Keratinocyte (primary cell): ENCODE results near the gene LRR1. TPM values are rescaled to one million over a fixed set of nuclear protein-coding genes. Genes with fewer than 3 reads are reported as not detected.
"Not testable (repeated sequence)": the region's sequence is repeated elsewhere in the genome, so short reads cannot be mapped to it uniquely, and the experiment has no call there.

ENCODE experiments used
- DNase-seq: peaks from one replicate; pipeline ENCODE4 v3.0.0-alpha.2; 2011; ENCODE audit warnings: low read depth, missing footprints, low spot score
- FAIRE-seq: peaks from 2 replicates; lab custom pipeline; 2011; peaks lifted over from hg19 to GRCh38; lab: Jason Lieb, UNC
- H2AFZ ChIP-seq: 2 replicates; pipeline ENCODE4 v1.6.0; 2012; ENCODE audit warnings: low read length, control low read depth, inconsistent platforms; ENCODE audit not compliant: control insufficient read depth
- H3K27ac ChIP-seq: 2 replicates; pipeline ENCODE4 v1.5.1; 2011; ENCODE audit warnings: low read length; ENCODE audit not compliant: control insufficient read depth, insufficient read depth
- H3K27me3 ChIP-seq: 3 replicates; pipeline ENCODE4 v1.6.0; 2011; ENCODE audit warnings: low read length; ENCODE audit not compliant: control insufficient read depth, insufficient read depth; ENCODE audit errors: extremely low read depth
- H3K36me3 ChIP-seq, 2 experiments: 2 replicates in 1 of 2; 3 replicates in 1 of 2; pipeline ENCODE4 v1.5.1; 2011; ENCODE audit warnings: low read length in 2 of 2, mild to moderate bottlenecking in 1 of 2; ENCODE audit not compliant: control insufficient read depth in 2 of 2, insufficient read depth in 2 of 2; ENCODE audit errors: extremely low read depth in 1 of 2
- H3K4me1 ChIP-seq: 3 replicates; pipeline ENCODE4 v1.5.1; 2011; ENCODE audit warnings: low read length; ENCODE audit not compliant: control insufficient read depth, insufficient read depth; ENCODE audit errors: extremely low read depth
- H3K4me2 ChIP-seq: 3 replicates; pipeline ENCODE4 v1.6.0; 2011; ENCODE audit warnings: low read depth, low read length; ENCODE audit not compliant: control insufficient read depth, insufficient read depth; ENCODE audit errors: extremely low read depth
- H3K4me3 ChIP-seq, 3 experiments: fragments of 200-600 bp in 1 of 3; sonication (generic) in 1 of 3; 2 replicates in 2 of 3; 3 replicates in 1 of 3; pipeline ENCODE4 v1.5.1; 2011 to 2016; ENCODE audit warnings: low read length in 3 of 3, mild to moderate bottlenecking in 3 of 3, control low read depth in 2 of 3, inconsistent platforms in 1 of 3, low read depth in 1 of 3, mixed read lengths in 1 of 3, mixed run types in 1 of 3, moderate library complexity in 1 of 3; ENCODE audit not compliant: control insufficient read depth in 2 of 3, insufficient read depth in 2 of 3; ENCODE audit errors: extremely low read depth in 1 of 3
- H3K79me2 ChIP-seq: 2 replicates; pipeline ENCODE4 v1.6.0; 2012; ENCODE audit warnings: low read length; ENCODE audit not compliant: control insufficient read depth, insufficient read depth
- H3K9ac ChIP-seq: 3 replicates; pipeline ENCODE4 v1.6.0; 2011; ENCODE audit warnings: low read length; ENCODE audit not compliant: control insufficient read depth, insufficient read depth; ENCODE audit errors: extremely low read depth
- H3K9me1 ChIP-seq: 3 replicates; pipeline ENCODE4 v1.6.0; 2011; ENCODE audit warnings: low read length; ENCODE audit not compliant: control insufficient read depth, insufficient read depth; ENCODE audit errors: extremely low read depth
- H3K9me3 ChIP-seq: 2 replicates; pipeline ENCODE4 v1.5.1; 2012; ENCODE audit warnings: low read depth, low read length; ENCODE audit not compliant: control insufficient read depth
- H4K20me1 ChIP-seq: 3 replicates; pipeline ENCODE4 v1.6.0; 2011; ENCODE audit warnings: low read length; ENCODE audit not compliant: control insufficient read depth, insufficient read depth; ENCODE audit errors: extremely low read depth
- CTCF ChIP-seq, 3 experiments: IDR thresholded peaks in 1 of 3; conservative IDR thresholded peaks in 1 of 3; optimal IDR thresholded peaks in 1 of 3; 2 replicates in 2 of 3; 3 replicates in 1 of 3; pipeline versions ENCODE3 to v1.5.1; 2011; ENCODE audit warnings: low read length in 3 of 3, mild to moderate bottlenecking in 3 of 3, moderate library complexity in 2 of 3, control low read depth in 1 of 3, inconsistent platforms in 1 of 3; ENCODE audit not compliant: insufficient read depth in 2 of 3; ENCODE audit errors: extremely low read depth in 1 of 3
- EZH2 ChIP-seq: IDR thresholded peaks from one replicate; pipeline ENCODE4 v1.6.1; 2012; ENCODE audit warnings: inconsistent platforms, mild to moderate bottlenecking, low read length, moderate library complexity
- dilution Hi-C: fragments of 300-500 bp; cut with MboI; formaldehyde crosslinking; loops from one replicate; pipeline ENCODE4 v1.7.0; 2020; ENCODE audit warnings: low sequenced_read_pairs; ENCODE audit not compliant: extremely low pct_ligation_motif_present
- polyA plus RNA-seq, 5 experiments: library from polyadenylated mRNA; depleted of rRNA in 3 of 5; stranded (reverse) in 3 of 5; stranded (forward) in 1 of 5; unstranded in 1 of 5; fragments of >200 nt; gene quantifications; 1 replicate in 1 of 5; 2 replicates in 3 of 5; 3 replicates in 1 of 5; pipeline versions ENCODE4 v1.2.1 to v1.2.3, GENCODE V29; 2011 to 2012; ENCODE audit warnings: missing spikeins in 2 of 5, low read depth in 1 of 5, low replicate concordance in 1 of 5

The LRR1 gene
- polyA plus RNA-seq, 1 donor (not counting 4 experiments of a cell fraction or from before 2014, with no cell fraction given), result 22.7 TPM

GRCh38 chr14:49654511-49654910 is 55.8 kb downstream of the LRR1 start:
- H3K9me3 ChIP-seq, result no peaks in the 10 kb centered on the region
- no peaks in the 10 kb centered on the region for H3K9me1 ChIP-seq
- H3K4me2 ChIP-seq, result no peak overlapping the region
- H3K9ac ChIP-seq, result no peak overlapping the region
- H3K27ac ChIP-seq, result no peak overlapping the region
- H2AFZ ChIP-seq, result no peak overlapping the region
- H3K27me3 ChIP-seq, result no peaks in the 10 kb centered on the region
- no peaks in the 10 kb centered on the region for H3K79me2 ChIP-seq
- H4K20me1 ChIP-seq, result no peaks in the 10 kb centered on the region
- DNase-seq (no peak), FAIRE-seq (no peak)
- dilution Hi-C loops, result no loop called here
- no peak overlapping the region for H3K4me3 ChIP-seq
- TF ChIP-seq EZH2, result no peak
- TF ChIP-seq CTCF (optimal IDR thresholded peaks at IDR 0.05 in 1 of 3, IDR thresholded peaks at IDR 0.05 in 1 of 3, conservative IDR thresholded peaks at IDR 0.05 in 1 of 3; ENCODE audit: extremely low read depth in 1 of 3, insufficient read depth in 2 of 3, low read length in 3 of 3), result no peak
- peaks cover under 1% of the 10 kb centered on the region for H3K4me1 ChIP-seq
- H3K36me3 ChIP-seq, result peaks cover 0 to 1% of the 10 kb centered on the region in 2 experiments

GRCh38 chr14:49657500-49657899 is 58.8 kb downstream of the LRR1 start:
- H3K4me2 ChIP-seq, H4K20me1 ChIP-seq, DNase-seq, H3K79me2 ChIP-seq, H3K4me3 ChIP-seq, H3K4me1 ChIP-seq, H3K27me3 ChIP-seq, H2AFZ ChIP-seq, H3K36me3 ChIP-seq, H3K27ac ChIP-seq, dilution Hi-C loops, H3K9me1 ChIP-seq, H3K9me3 ChIP-seq, FAIRE-seq, H3K9ac ChIP-seq: not testable (repeated sequence)
